ENCODE data around the gene ARAP2.
A peak's percentile ranks its signal among the peaks of the same experiment; 100 is the strongest.

The ARAP2 gene, protein sequence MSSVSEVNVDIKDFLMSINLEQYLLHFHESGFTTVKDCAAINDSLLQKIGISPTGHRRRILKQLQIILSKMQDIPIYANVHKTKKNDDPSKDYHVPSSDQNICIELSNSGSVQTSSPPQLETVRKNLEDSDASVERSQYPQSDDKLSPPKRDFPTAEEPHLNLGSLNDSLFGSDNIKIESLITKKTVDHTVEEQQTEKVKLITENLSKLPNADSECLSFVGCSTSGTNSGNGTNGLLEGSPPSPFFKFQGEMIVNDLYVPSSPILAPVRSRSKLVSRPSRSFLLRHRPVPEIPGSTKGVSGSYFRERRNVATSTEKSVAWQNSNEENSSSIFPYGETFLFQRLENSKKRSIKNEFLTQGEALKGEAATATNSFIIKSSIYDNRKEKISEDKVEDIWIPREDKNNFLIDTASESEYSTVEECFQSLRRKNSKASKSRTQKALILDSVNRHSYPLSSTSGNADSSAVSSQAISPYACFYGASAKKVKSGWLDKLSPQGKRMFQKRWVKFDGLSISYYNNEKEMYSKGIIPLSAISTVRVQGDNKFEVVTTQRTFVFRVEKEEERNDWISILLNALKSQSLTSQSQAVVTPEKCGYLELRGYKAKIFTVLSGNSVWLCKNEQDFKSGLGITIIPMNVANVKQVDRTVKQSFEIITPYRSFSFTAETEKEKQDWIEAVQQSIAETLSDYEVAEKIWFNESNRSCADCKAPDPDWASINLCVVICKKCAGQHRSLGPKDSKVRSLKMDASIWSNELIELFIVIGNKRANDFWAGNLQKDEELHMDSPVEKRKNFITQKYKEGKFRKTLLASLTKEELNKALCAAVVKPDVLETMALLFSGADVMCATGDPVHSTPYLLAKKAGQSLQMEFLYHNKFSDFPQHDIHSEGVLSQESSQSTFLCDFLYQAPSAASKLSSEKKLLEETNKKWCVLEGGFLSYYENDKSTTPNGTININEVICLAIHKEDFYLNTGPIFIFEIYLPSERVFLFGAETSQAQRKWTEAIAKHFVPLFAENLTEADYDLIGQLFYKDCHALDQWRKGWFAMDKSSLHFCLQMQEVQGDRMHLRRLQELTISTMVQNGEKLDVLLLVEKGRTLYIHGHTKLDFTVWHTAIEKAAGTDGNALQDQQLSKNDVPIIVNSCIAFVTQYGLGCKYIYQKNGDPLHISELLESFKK (N-terminal part only)

DNA sequence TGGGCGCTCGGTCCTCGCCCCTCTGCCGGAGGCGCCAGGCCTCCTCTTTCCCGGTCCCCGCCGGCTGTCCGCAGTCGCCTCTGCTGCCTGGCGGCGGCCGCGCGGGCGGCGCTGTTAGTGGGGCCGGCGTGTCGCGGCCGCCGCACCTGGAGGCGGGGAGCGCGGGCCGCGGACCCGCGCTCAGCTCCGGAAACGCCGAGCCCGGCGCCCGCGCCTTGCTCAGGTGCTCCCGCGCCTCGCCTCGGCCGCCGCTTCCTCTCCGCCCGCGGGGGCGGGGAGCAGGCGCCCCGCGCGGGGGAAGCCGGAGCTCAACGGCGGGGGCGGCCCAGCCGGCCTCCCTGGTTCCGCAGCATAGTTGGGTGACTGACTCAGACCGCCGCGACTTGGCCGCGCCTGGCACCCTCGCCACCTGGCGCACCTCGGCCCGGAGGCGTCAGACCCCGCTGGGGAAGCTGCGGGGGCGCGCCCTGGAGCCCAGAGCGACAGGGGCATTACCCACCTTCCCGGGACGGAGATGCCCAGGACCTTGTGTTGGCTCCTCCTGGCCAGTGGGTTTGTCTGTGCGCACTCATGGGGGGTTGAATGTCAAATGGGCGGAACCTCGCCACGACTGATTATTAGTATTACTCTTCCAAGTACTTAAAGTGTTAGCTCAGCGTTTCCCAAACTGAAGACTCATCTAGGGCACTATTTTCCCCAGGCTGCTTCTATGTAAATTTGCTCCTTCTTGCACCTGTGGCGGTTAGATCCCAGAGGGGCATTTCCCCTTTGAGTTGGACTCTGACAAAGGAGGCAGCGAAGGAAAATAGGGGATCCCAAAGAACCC, at the start of gene ARAP2:
Gene ARAP2 (minus strand): TSS at position 258 of the 826 bp plus-strand sequence. CDS start 15,028 bp downstream, outside the sequence.
- no peaks in the 10 kb centered on the region for H3K27me3 Mint-ChIP-seq
- H3K4me1 Mint-ChIP-seq: peaks cover 44% of the 10 kb centered on the region
- peak within 1 kb of the TSS; percentile 88 for H3K4me3 Mint-ChIP-seq

DNA sequence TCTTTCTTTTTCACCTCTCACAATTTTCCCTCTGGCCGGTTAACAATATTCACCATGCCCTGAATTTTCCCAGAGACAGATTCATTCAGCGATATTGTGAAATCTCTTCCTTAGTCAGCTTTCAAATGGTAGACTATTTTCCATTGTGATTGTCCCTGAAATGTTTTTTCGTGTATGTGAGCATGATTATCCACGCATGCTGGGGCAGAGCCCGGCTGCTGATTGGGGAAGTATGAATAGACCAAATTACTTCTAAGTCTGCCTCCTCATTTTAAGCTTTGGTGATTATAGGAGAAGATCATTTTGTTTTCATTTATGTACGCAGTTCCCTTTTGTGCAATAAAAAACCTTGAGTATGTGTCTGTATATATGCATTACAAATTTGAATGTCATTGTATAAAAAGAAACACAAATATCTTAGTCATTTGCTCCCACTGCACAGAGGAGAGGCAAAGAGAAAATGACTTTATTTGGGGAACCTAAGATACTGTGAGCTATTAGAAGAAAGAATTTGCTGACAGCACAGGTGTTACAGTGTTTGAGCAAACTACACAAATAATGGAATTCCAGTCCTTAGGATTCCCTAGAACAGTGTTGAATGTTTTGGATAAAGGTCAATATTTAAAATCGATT, 48.4 kb upstream of the ARAP2 start:
- no peak overlapping the region for H3K27ac Mint-ChIP-seq
- H3K36me3 Mint-ChIP-seq: peaks cover 2% of the 10 kb centered on the region
- H3K27me3 Mint-ChIP-seq: no peaks in the 10 kb centered on the region
- no peaks in the 10 kb centered on the region for H3K9me3 Mint-ChIP-seq
- no peak overlapping the region for H3K4me3 Mint-ChIP-seq
- peaks cover 5% of the 10 kb centered on the region for H3K4me1 Mint-ChIP-seq

More for the DNA sequence above, at the start of gene ARAP2:
- Mint-ChIP-seq H3K27ac (peak within 1 kb of the TSS; percentile 82), H3K36me3 (no peaks in the 10 kb centered on the region), H3K9me3 (no peaks in the 10 kb centered on the region)

DNA sequence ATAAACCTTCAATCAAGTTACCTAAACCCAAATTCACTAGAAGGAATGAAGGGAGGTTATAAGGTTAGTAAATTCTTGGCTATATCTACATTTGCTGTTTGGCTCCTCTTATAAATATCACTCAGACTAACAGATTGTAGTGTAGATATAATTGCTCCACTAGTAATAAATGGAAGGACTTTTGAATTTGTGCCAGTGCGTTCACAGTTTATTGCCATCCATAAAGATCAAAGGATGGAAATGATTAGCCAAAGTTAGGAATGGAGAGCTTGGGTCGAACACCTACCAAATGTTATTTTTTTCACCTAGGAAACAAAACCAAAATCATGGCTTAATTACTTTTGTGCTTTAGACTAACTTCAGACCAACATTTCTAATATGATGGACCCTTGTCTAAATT, 46.3 kb upstream of the ARAP2 start:
- no peaks in the 10 kb centered on the region for H3K9me3 Mint-ChIP-seq
- no peak overlapping the region for H3K27ac Mint-ChIP-seq
- H3K27me3 Mint-ChIP-seq: no peaks in the 10 kb centered on the region
- H3K36me3 Mint-ChIP-seq: peaks cover 3% of the 10 kb centered on the region
- H3K4me3 Mint-ChIP-seq: no peak overlapping the region
- peaks cover 22% of the 10 kb centered on the region for H3K4me1 Mint-ChIP-seq

DNA sequence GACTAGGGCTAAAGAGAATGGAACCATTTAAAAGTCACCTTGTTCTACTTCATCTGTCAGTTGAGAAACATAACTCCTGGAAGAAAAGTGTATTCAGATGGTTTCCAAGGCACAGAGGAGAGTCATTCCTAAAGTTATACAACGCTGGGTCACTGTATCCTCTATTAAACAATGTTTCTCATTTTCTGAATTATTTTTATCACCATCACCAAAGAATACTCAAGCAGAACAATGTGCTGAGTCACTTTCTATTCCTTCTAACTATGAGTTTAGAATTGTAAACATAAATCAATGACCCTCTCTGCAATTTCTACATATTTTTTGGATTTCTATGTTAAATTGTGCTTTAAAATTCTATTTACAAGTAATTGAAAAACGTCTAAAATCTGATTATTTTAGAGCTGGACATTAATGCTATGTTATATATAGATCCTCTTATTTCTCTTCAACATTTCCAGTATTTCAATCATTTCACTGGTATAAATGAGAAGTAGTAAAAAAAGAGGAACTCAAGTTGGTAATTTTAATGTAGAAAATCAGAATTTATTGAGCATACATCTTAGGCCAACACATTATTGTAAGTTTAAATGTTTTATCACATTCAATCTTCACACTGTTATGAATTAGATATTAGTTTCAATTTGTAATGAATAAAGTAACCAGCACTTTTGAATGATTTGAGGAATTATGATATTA, 44.6 kb upstream of the ARAP2 start:
- Mint-ChIP-seq H3K9me3 (peaks cover 4% of the 10 kb centered on the region), H3K4me1 (peaks cover 35% of the 10 kb centered on the region), H3K27ac (no peak overlapping the region), H3K4me3 (no peak overlapping the region), H3K27me3 (no peaks in the 10 kb centered on the region), H3K36me3 (peaks cover 3% of the 10 kb centered on the region)

DNA sequence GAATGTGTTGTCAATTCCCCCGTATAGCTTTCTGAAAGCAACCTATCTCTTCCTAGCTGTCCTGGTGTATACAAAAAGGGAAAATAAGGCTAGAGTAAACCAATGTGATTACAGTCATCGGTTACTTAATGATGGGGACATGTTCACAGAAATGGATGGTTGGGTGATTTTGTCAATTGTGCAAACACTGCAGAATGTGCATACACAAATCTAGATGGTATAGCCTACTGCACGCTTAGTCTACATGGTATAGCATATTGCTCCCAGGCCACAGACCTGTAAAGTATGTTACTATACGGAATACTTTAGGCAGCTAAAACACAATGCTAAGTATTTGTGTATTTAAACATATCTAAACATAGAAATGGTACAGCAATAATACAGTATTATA, 42.2 kb upstream of the ARAP2 start:
- Mint-ChIP-seq H3K9me3 (peaks cover 5% of the 10 kb centered on the region), H3K36me3 (peaks cover 3% of the 10 kb centered on the region), H3K4me3 (peak overlapping the region; percentile 66), H3K27ac (peak overlapping the region; percentile 93), H3K4me1 (peaks cover 38% of the 10 kb centered on the region), H3K27me3 (no peaks in the 10 kb centered on the region)

DNA sequence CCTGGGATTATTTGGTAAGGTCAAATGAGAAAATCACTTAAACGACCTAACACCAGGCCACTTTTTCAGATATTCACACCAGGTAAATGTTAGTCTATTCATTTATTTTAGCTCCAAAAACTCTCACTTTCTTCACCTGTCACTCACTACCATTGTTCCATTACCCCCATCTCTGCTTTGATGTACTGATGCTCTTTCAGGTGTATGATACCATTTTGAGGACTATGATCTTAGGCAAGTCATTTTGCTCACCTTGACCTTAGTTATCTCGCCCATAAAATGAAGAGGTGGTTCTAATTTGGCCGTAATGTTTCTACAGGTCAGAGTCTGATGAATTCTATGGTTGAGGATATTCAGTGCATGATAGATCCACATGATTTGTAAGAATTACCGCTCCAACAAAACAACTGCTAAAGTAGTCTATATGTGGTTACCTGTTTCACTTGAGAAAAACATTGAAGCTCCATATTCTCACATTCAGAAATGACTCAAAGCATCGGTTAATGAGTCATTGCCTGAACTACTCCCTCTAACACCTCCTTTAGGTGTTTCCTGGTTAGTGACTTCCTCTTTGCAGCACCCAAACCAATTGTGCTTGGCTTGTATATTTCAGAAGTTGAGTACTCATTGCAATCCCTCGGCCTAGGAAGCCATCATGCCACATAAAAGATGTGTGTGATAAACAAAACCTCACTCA, 41.6 kb upstream of the ARAP2 start:
- Mint-ChIP-seq H3K27me3 (no peaks in the 10 kb centered on the region), H3K4me1 (peaks cover 42% of the 10 kb centered on the region), H3K4me3 (peak overlapping the region; percentile 66), H3K9me3 (peaks cover 5% of the 10 kb centered on the region), H3K27ac (peak overlapping the region; percentile 93), H3K36me3 (peaks cover 3% of the 10 kb centered on the region)

DNA sequence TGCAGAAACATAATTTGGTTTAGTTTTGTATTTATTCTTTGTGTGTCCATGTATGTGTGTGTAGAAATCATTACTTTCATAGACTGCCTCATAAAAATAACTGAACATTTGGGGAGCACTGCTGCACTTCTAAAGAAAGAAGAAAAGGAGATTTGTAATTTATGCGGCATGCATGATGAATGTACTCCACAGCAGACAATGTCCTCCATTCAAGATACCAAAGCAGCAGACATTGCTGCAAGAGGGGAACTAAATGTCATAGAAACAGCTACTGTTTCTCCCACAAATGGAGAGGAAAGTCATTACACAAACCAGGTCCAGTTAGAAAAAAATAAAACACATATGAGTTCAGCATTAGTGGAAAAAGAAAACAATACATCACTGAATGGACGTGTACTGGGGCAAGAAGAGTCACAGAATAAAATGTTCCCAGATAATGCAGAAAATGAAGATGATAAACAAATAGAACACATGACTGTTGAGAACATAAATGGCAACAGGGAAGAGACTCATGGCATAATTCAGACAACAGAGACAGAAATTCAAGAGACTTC, 39.7 kb upstream of the ARAP2 start:
- Mint-ChIP-seq H3K36me3 (peaks cover 3% of the 10 kb centered on the region), H3K4me3 (peak overlapping the region; percentile 61), H3K27ac (peak overlapping the region; percentile 30), H3K27me3 (no peaks in the 10 kb centered on the region), H3K9me3 (peaks cover 5% of the 10 kb centered on the region), H3K4me1 (peaks cover 47% of the 10 kb centered on the region)

DNA sequence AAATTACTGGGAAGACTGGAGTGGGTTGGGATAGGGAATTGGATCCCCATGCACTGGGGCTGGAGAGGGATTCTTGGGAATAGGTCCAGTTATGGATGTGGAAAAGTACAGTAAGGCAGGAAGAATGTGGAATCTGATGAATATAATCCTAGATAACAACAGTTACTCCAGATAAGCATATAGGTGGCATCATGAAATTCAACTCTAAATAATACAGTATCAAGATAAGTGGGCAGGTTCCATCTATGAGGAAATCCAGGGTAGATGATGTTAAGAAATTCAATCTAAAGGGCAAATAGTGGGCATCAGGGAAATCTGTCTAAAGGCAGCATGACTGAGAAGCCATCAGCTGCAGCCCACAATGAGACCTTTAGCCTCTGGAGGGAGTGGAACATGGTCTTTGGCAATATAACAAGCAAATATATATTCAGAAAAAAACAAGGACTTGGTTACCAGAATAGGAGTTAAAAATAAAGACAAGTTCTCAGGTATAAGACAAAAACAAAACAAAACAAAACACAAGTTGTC, 38.3 kb upstream of the ARAP2 start:
- H3K4me3 Mint-ChIP-seq: peak overlapping the region; percentile 53
- peaks cover 52% of the 10 kb centered on the region for H3K4me1 Mint-ChIP-seq
- H3K27me3 Mint-ChIP-seq: no peaks in the 10 kb centered on the region
- peaks cover 5% of the 10 kb centered on the region for H3K9me3 Mint-ChIP-seq
- no peaks in the 10 kb centered on the region for H3K36me3 Mint-ChIP-seq
- peak overlapping the region; percentile 3 for H3K27ac Mint-ChIP-seq

DNA sequence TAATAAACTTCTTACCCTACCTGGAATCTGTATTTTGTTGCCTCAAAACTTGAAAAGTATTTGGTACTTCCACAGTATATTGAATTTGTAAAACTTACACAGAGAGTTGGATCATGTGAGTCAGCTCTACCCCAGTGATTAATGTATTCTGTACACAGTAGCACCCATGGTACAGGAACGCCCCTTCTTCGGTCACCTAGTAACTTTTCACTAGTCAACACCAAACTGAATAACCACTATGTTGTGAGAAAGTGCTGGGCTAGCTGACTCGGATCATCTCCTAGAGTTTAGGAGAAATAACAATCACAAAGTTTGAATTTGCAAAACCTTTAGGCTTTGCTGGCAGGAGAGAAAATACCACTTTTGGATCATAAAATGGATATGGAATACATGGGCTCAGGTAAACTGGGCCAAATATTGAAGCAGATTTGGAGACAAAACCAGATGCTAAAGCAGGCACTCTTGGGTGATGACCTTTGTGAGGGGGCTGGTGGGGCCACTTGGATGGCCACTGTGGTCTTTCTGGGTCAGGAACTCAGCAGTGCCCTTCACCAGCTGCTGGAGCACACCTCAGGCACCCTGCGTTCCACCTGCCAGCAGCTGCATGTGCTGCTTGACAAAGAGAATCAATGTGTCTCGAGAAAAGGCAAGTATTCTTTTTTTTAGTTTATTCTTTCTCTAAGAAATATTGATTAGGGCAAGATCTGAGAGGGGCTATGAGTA, 37.2 kb upstream of the ARAP2 start, which contains the start of gene DTHD1:
Gene DTHD1 (plus strand): TSS at position 233 of the 723 bp plus-strand sequence. CDS start 143 bp downstream, at position 376.
- H3K36me3 Mint-ChIP-seq: no peaks in the 10 kb centered on the region
- H3K27ac Mint-ChIP-seq: peak within 1 kb of the TSS; percentile 13
- peaks cover 44% of the 10 kb centered on the region for H3K4me1 Mint-ChIP-seq
- peaks cover 5% of the 10 kb centered on the region for H3K9me3 Mint-ChIP-seq
- no peaks in the 10 kb centered on the region for H3K27me3 Mint-ChIP-seq
- peak within 1 kb of the TSS; percentile 66 for H3K4me3 Mint-ChIP-seq

DNA sequence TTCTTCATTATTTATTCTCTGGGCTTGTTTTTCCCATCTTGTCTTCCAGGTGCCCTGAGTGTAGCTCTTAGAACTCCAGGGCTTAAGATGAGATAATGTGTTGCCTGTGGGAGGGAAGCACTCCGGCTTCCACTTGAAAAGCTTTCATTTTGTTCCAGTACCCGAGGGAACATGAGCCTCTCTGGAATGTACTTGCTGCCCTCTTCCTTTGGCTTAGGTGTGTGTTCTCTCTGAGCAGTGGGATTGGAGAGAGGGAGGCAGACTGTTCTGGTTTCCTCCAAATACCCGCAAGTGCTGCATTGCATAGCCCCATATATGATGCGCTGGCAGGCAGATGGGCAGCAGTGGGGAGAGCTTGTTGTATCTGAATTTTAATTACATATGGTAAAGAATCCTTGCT, 36.2 kb upstream of the ARAP2 start:
- no peaks in the 10 kb centered on the region for H3K36me3 Mint-ChIP-seq
- no peaks in the 10 kb centered on the region for H3K27me3 Mint-ChIP-seq
- H3K9me3 Mint-ChIP-seq: peaks cover 5% of the 10 kb centered on the region
- H3K4me3 Mint-ChIP-seq: no peak overlapping the region
- no peak overlapping the region for H3K27ac Mint-ChIP-seq
- peaks cover 34% of the 10 kb centered on the region for H3K4me1 Mint-ChIP-seq

DNA sequence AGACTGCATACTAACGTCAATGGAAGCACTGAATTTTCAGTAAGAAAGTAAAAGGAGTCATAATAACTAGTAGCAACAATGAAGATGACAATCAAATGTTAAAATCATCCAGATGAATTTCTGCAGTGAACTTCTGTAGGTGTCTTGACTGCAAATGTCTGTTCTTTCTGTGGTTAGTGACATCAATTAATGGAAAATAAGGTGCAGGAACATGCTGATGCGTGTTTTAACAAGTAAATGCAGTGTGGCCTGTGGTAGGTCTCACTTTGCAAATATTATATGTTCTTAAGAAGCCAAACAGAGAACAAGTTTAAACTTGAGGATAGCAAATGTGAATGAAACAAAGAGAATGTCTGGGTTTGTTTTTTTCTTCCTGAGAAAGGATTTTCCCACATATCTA, 34.5 kb upstream of the ARAP2 start:
- H3K9me3 Mint-ChIP-seq: no peaks in the 10 kb centered on the region
- H3K4me1 Mint-ChIP-seq: peaks cover 22% of the 10 kb centered on the region
- H3K27me3 Mint-ChIP-seq: no peaks in the 10 kb centered on the region
- no peak overlapping the region for H3K4me3 Mint-ChIP-seq
- no peaks in the 10 kb centered on the region for H3K36me3 Mint-ChIP-seq
- peak overlapping the region; percentile 5 for H3K27ac Mint-ChIP-seq

DNA sequence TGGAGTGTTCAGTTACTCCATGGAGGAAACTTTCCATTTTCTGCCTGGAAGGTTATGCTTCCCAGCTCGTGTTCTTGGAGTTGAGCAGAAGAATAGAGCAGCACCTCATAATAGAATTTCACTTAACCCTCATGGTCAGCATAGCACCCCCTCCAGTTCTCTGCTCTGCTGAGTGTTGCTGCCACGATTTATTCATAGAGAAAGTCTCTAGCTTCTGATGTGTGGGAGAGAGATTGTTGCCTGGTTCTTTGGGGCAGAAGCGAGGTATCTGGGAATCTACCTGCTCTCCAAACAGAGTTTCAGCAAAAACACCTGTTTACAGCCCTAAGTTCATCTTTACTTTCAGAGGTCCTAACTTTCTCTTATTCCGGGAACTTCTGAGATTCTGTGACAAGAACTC, 33.2 kb upstream of the ARAP2 start:
- H3K9me3 Mint-ChIP-seq: no peaks in the 10 kb centered on the region
- no peak overlapping the region for H3K27ac Mint-ChIP-seq
- H3K4me3 Mint-ChIP-seq: no peak overlapping the region
- peaks cover 19% of the 10 kb centered on the region for H3K4me1 Mint-ChIP-seq
- H3K36me3 Mint-ChIP-seq: no peaks in the 10 kb centered on the region
- H3K27me3 Mint-ChIP-seq: no peaks in the 10 kb centered on the region
